Measurements from ENCODE around the gene VPS52. TPM values are rescaled to one million over a fixed set of nuclear protein-coding genes. Genes with fewer than 3 reads are reported as not detected.

The VPS52 gene, protein sequence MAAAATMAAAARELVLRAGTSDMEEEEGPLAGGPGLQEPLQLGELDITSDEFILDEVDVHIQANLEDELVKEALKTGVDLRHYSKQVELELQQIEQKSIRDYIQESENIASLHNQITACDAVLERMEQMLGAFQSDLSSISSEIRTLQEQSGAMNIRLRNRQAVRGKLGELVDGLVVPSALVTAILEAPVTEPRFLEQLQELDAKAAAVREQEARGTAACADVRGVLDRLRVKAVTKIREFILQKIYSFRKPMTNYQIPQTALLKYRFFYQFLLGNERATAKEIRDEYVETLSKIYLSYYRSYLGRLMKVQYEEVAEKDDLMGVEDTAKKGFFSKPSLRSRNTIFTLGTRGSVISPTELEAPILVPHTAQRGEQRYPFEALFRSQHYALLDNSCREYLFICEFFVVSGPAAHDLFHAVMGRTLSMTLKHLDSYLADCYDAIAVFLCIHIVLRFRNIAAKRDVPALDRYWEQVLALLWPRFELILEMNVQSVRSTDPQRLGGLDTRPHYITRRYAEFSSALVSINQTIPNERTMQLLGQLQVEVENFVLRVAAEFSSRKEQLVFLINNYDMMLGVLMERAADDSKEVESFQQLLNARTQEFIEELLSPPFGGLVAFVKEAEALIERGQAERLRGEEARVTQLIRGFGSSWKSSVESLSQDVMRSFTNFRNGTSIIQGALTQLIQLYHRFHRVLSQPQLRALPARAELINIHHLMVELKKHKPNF
- total RNA-seq = 35.8 to 49.9 TPM (median 36.0 TPM) in 3 replicates
- long read RNA-seq, transcript VPS52-212 (20 exons, 2,960 nt) = major isoform, 51 of 67 reads
- long read RNA-seq, partial matches to known transcripts = 2 of 67 reads
- long read RNA-seq, other reads (novel, unspliced or antisense) = 14 of 67 reads

DNA sequence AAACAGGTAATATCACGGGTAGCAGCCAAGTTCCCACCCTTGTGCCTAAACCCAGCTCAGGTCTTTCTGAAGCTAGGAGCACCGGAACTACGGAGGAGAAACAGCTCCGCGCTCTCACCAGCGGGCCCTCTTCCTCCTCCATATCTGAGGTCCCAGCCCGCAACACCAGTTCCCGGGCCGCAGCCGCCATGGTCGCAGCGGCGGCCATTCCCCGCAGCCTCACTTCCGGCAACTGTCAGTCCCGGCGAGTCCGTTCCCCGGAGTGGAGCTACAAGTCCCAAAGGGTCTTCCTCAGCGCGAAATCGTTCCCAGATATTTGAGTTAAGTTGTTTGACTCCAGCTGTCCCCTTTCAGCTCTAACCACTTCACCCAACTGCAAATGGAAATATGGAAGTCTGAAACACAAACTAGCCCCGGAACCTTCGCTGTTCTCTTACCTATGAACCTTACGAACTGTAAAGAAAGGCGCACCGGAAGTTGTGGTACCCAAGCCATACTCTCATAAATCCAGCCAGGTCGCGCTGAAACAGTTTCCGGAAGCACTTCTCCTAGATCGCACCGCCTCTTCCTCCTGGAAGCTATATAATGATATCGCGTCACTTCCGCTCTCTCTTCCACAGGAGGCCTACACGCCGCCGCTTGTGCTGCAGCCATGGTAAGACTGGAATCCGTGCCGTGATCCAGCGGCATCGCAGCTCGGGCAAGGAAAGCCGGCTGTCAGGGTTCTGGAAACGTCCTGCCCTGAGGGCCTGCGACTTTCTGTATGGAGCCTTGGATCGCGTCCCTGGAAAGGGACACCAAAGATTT, at the start of gene VPS52, which contains the start of gene RPS18:
TSS of gene VPS52 (minus strand) at position 409 of the 807 bp plus-strand sequence. CDS start at position 208, 201 bp downstream.
TSS of gene RPS18 (plus strand) at position 608 of the 807 bp plus-strand sequence. CDS start at position 653, 45 bp downstream.
- Mint-ChIP-seq H3K9me3 (ENCODE audit: low read depth) (no peaks in the 10 kb centered on the region), H3K4me1 (ENCODE audit: low read depth) (peaks cover 58% of the 10 kb centered on the region), H3K4me3 (ENCODE audit: unreplicated experiment) (peak within 1 kb of the TSS; percentile 94), H3K27me3 (ENCODE audit: low read depth) (no peaks in the 10 kb centered on the region), H3K36me3 (ENCODE audit: low read depth) (peaks cover 34% of the 10 kb centered on the region), H3K27ac (ENCODE audit: unreplicated experiment) (peak within 1 kb of the TSS; percentile 100)
- TF ChIP-seq, protein P1, sequence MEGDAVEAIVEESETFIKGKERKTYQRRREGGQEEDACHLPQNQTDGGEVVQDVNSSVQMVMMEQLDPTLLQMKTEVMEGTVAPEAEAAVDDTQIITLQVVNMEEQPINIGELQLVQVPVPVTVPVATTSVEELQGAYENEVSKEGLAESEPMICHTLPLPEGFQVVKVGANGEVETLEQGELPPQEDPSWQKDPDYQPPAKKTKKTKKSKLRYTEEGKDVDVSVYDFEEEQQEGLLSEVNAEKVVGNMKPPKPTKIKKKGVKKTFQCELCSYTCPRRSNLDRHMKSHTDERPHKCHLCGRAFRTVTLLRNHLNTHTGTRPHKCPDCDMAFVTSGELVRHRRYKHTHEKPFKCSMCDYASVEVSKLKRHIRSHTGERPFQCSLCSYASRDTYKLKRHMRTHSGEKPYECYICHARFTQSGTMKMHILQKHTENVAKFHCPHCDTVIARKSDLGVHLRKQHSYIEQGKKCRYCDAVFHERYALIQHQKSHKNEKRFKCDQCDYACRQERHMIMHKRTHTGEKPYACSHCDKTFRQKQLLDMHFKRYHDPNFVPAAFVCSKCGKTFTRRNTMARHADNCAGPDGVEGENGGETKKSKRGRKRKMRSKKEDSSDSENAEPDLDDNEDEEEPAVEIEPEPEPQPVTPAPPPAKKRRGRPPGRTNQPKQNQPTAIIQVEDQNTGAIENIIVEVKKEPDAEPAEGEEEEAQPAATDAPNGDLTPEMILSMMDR (IDR thresholded peaks at IDR 0.05) = no peak
- DNase-seq (ENCODE audit: low spot score) = no peak

DNA sequence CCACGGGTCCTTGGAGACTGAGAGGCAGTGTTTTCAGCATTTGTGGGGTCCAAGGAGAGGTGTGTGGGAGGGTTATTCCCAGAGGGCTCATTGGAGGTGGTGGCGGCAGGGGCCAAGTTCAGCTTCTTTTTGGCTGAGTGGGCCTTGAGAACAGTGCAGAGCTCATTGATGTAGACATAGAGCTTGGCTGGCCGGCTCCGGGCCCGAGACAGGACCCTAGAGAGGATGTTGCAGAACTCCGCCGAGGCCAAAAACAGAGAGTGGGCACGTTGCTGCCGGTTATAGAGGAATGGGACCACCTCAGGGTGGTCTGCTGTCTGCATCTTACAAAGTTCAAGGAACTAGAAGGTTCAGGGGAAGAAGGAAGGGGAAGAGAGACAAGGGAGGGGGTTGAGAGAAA, 49.6 kb upstream of the VPS52 start:
- peaks cover 19% of the 10 kb centered on the region for H3K36me3 Mint-ChIP-seq (ENCODE audit: low read depth)
- no peaks in the 10 kb centered on the region for H3K27me3 Mint-ChIP-seq (ENCODE audit: low read depth)

DNA sequence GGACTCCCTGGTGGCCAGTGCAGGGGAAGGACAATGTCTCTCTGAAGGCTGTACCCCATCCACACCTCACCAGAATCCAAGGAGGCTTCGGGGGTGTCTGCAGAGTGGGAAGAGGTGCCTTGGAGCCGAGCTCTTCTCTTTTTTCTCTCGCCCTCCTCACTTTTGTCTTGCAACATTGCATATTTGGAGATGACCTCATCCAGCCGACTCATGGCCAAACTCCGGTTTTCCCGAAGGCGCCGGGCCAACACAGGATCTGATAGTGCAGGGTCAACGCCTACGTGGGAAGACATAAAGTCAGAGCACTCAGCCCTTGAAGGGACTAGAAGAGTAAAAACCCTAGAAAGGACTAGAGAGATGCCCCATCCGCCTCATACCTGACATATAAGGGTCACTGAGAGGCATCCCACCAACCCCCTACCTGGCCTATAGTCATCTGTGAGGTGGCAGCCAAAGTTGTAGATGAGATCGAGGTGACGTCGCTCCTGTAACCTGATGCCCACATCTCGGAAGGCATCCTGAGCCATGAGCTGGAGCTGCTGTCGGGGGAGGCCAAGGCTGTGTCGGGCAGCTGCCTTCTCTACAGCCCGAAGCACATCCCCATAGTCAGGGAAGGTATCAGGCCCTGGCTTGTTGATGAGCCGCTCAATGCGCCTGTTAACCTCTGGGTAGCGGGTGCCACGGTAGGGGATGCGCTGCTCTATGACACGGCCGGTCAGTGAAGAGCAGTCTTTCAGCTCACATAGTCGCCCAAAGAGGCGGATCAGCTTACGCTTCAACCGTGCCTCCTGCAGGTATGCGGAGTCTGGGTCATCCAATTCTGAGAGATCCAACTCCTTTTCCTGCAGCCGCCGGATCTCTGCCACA, 48.9 kb upstream of the VPS52 start:
- H3K27me3 Mint-ChIP-seq (ENCODE audit: low read depth) = no peaks in the 10 kb centered on the region
- TF ChIP-seq, protein P1 (IDR thresholded peaks at IDR 0.05) = no peak
- H3K9me3 Mint-ChIP-seq (ENCODE audit: low read depth) = no peaks in the 10 kb centered on the region
- H3K4me1 Mint-ChIP-seq (ENCODE audit: low read depth) = peaks cover 72% of the 10 kb centered on the region
- peaks cover 19% of the 10 kb centered on the region for H3K36me3 Mint-ChIP-seq (ENCODE audit: low read depth)
- H3K27ac Mint-ChIP-seq (ENCODE audit: unreplicated experiment) = peak overlapping the region; percentile 78
- H3K4me3 Mint-ChIP-seq (ENCODE audit: unreplicated experiment) = peak overlapping the region; percentile 94
- no peak for DNase-seq (ENCODE audit: low spot score)

More for the DNA sequence above, 49.6 kb upstream of the VPS52 start:
- Mint-ChIP-seq H3K9me3 (ENCODE audit: low read depth) (no peaks in the 10 kb centered on the region), H3K4me1 (ENCODE audit: low read depth) (peaks cover 67% of the 10 kb centered on the region), H3K4me3 (ENCODE audit: unreplicated experiment) (peak overlapping the region; percentile 94), H3K27ac (ENCODE audit: unreplicated experiment) (peak overlapping the region; percentile 61)
- TF ChIP-seq, protein P1 (IDR thresholded peaks at IDR 0.05) = no peak
- no peak for DNase-seq (ENCODE audit: low spot score)

DNA sequence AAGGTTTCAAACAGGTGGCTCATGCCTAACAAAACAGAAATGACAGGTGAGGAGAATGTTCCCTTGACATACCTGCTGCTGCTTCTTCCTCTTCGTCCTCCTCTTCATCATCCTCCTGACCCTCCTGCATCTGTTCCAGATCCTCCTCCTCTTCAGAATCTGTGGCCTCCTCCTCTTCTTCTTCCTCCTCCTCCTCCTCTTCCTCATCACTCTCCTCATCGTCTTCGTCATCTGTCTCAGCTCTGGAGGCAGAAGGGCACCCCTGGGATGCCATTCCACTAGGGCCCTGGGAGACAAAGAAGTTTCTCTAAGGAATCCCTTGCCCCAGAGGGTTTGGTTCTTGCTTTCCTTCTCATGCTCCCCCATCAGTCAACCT, 48.3 kb upstream of the VPS52 start:
- TF ChIP-seq, protein P1 (IDR thresholded peaks at IDR 0.05) = no peak
- peaks cover 78% of the 10 kb centered on the region for H3K4me1 Mint-ChIP-seq (ENCODE audit: low read depth)
- H3K27ac Mint-ChIP-seq (ENCODE audit: unreplicated experiment) = peak overlapping the region; percentile 78
- H3K27me3 Mint-ChIP-seq (ENCODE audit: low read depth) = no peaks in the 10 kb centered on the region
- peaks cover 19% of the 10 kb centered on the region for H3K36me3 Mint-ChIP-seq (ENCODE audit: low read depth)
- H3K4me3 Mint-ChIP-seq (ENCODE audit: unreplicated experiment) = no peak overlapping the region
- no peak for DNase-seq (ENCODE audit: low spot score)
- H3K9me3 Mint-ChIP-seq (ENCODE audit: low read depth) = no peaks in the 10 kb centered on the region

All from chondrocyte (in vitro differentiated cells).